Loucy (cell line): ENCODE measurements around the gene RPS27L.

Experiments used
- H2AFZ ChIP-seq: fragments of 200-600 bp; sonication (generic); 2 replicates; pipeline ENCODE4 v1.6.0; 2016; ENCODE audit warnings: antibody characterized with exemption, mild to moderate bottlenecking, low read length, moderate library complexity
- H3F3A ChIP-seq: fragments of 200-600 bp; 2 replicates; pipeline ENCODE4 v1.6.0; 2016; ENCODE audit warnings: antibody characterized with exemption, low read depth, mild to moderate bottlenecking
- H3K27me3 ChIP-seq: fragments of 200-600 bp; sonication (generic); 2 replicates; pipeline ENCODE4 v1.6.1; 2014; ENCODE audit warnings: low read length, mild to moderate bottlenecking; ENCODE audit not compliant: insufficient read depth, poor library complexity, severe bottlenecking
- H3K36me3 ChIP-seq: fragments of 200-600 bp; sonication (generic); 2 replicates; pipeline ENCODE4 v1.6.1; 2016; ENCODE audit warnings: low read length; ENCODE audit not compliant: insufficient read depth
- H3K4me1 ChIP-seq: fragments of 200-600 bp; sonication (generic); 2 replicates; pipeline ENCODE4 v1.5.1; 2014; ENCODE audit warnings: low read length, mild to moderate bottlenecking; ENCODE audit not compliant: insufficient read depth, poor library complexity, severe bottlenecking
- H3K4me2 ChIP-seq: fragments of 200-600 bp; sonication (generic); 2 replicates; pipeline ENCODE4 v1.6.0; 2014; ENCODE audit warnings: antibody characterized with exemption, low read length, low read depth, mild to moderate bottlenecking; ENCODE audit not compliant: poor library complexity, severe bottlenecking
- H3K4me3 ChIP-seq: fragments of 200-600 bp; sonication (generic); 2 replicates; pipeline ENCODE4 v1.5.1; 2014; ENCODE audit warnings: low read length, mild to moderate bottlenecking, mixed read lengths; ENCODE audit not compliant: poor library complexity, severe bottlenecking
- H3K79me2 ChIP-seq: fragments of 200-600 bp; sonication (generic); 2 replicates; pipeline ENCODE4 v1.6.1; 2014; ENCODE audit warnings: low read length; ENCODE audit not compliant: insufficient read depth
- H3K9ac ChIP-seq: fragments of 200-600 bp; sonication (generic); 2 replicates; pipeline ENCODE4 v1.6.0; 2014; ENCODE audit warnings: mild to moderate bottlenecking, low read depth, low read length, moderate library complexity; ENCODE audit not compliant: poor library complexity, severe bottlenecking
- H3K9me2 ChIP-seq: fragments of 200-600 bp; sonication (generic); replicated peaks from 2 replicates; pipeline ENCODE4 v1.6.1; 2016; ENCODE audit warnings: low read depth, low read length, mixed read lengths
- H3K9me3 ChIP-seq: fragments of 200-600 bp; sonication (generic); 2 replicates; pipeline ENCODE4 v1.6.1; 2014; ENCODE audit warnings: mild to moderate bottlenecking, antibody characterized with exemption, low read length, low read depth; ENCODE audit not compliant: insufficient read depth
- H4K20me1 ChIP-seq: fragments of 200-600 bp; sonication (generic); 2 replicates; pipeline ENCODE4 v1.6.0; 2014; ENCODE audit warnings: antibody characterized with exemption, low read length, mild to moderate bottlenecking; ENCODE audit not compliant: insufficient read depth, poor library complexity, severe bottlenecking
- EZH2phosphoT487 ChIP-seq: fragments of 200-600 bp; IDR thresholded peaks from 2 replicates; pipeline ENCODE4 v1.6.1; 2018; ENCODE audit warnings: antibody characterized with exemption, mild to moderate bottlenecking, moderate library complexity, borderline replicate concordance
- TF ChIP-seq, protein P1 (sequence below): fragments of 200-600 bp; sonication (generic); conservative IDR thresholded peaks from 2 replicates; pipeline ENCODE4 v1.5.1; 2014; ENCODE audit warnings: mild to moderate bottlenecking, antibody characterized with exemption, low read length

Gene RPS27L

GRCh38 chr15:63197626-63198025, 40.3 kb upstream of the RPS27L start:
- Histone ChIP-seq H3K27me3 (no peaks in the 10 kb centered on the region), H2AFZ (no peak overlapping the region), H3K9ac (no peak overlapping the region), H3K4me1 (peaks cover 84% of the 10 kb centered on the region), H3K9me3 (no peaks in the 10 kb centered on the region), H3K9me2 (no peaks in the 10 kb centered on the region), H3K4me2 (peak overlapping the region; percentile 42), H4K20me1 (peaks cover 58% of the 10 kb centered on the region), H3K79me2 (peaks cover 97% of the 10 kb centered on the region), H3K36me3 (0 out of 2 replicates have a peak, but pooled peaks cover 4% of the 10 kb centered on the region), H3F3A (no peaks in the 10 kb centered on the region), H3K4me3 (no peak overlapping the region)
- TF ChIP-seq EZH2phosphoT487 = no peak
- TF ChIP-seq, protein P1, sequence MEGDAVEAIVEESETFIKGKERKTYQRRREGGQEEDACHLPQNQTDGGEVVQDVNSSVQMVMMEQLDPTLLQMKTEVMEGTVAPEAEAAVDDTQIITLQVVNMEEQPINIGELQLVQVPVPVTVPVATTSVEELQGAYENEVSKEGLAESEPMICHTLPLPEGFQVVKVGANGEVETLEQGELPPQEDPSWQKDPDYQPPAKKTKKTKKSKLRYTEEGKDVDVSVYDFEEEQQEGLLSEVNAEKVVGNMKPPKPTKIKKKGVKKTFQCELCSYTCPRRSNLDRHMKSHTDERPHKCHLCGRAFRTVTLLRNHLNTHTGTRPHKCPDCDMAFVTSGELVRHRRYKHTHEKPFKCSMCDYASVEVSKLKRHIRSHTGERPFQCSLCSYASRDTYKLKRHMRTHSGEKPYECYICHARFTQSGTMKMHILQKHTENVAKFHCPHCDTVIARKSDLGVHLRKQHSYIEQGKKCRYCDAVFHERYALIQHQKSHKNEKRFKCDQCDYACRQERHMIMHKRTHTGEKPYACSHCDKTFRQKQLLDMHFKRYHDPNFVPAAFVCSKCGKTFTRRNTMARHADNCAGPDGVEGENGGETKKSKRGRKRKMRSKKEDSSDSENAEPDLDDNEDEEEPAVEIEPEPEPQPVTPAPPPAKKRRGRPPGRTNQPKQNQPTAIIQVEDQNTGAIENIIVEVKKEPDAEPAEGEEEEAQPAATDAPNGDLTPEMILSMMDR = no peak

- Histone ChIP-seq H3K9me3 (no peaks in the 10 kb centered on the region), H3K27me3 (no peaks in the 10 kb centered on the region), H3K4me2 (peak overlapping the region; percentile 74), H4K20me1 (peaks cover 53% of the 10 kb centered on the region), H3F3A (peaks cover 5% of the 10 kb centered on the region; the same call in 1 of the 2 replicates), H3K79me2 (peaks cover 94% of the 10 kb centered on the region), H3K9ac (peak overlapping the region; percentile 66), H3K9me2 (no peaks in the 10 kb centered on the region), H3K4me1 (peaks cover 85% of the 10 kb centered on the region), H2AFZ (no peak overlapping the region), H3K36me3 (0 out of 2 replicates have a peak, but pooled peaks cover 4% of the 10 kb centered on the region), H3K4me3 (peak overlapping the region; percentile 88)
- TF ChIP-seq, protein P1 = no peak
- no peak for TF ChIP-seq EZH2phosphoT487
Observed at GRCh38 chr15:63196842-63197241, 39.6 kb upstream of the RPS27L start.

DNA sequence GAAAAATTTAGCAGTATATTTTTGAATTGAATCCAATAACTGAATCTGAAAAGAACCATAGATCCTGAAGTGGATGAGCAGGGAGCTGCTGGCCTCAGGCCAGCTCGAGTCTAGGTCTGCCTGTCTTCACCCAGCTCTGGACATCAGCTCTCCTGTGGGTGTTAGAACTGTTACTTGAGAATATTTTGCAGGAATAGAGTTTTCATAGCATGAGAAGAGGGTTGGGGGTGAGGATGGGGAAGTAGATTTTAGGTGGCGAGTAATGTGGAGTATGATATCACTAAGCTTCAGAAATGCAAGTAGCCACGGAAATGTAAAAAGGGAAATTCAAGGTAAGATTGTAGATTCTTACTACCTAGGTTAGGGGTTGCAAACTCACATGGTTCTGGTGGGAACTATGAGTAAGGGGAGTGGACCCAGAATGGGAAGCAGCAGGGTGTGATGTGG, 38.3 kb upstream of the RPS27L start:
- peaks cover 94% of the 10 kb centered on the region for H3K79me2 ChIP-seq
- no peaks in the 10 kb centered on the region for H3K36me3 ChIP-seq

More for the DNA sequence above, 38.3 kb upstream of the RPS27L start:
- H3K27me3 ChIP-seq = no peaks in the 10 kb centered on the region
- H3K4me3 ChIP-seq = peak overlapping the region; percentile 88
- peaks cover 9% of the 10 kb centered on the region for H3F3A ChIP-seq
- peak overlapping the region; percentile 66 for H3K9ac ChIP-seq
- no peaks in the 10 kb centered on the region for H3K9me2 ChIP-seq
- no peaks in the 10 kb centered on the region for H3K9me3 ChIP-seq
- H2AFZ ChIP-seq = no peak overlapping the region
- peak overlapping the region; percentile 74 for H3K4me2 ChIP-seq
- peaks cover 86% of the 10 kb centered on the region for H3K4me1 ChIP-seq
- no peak for TF ChIP-seq EZH2phosphoT487
- TF ChIP-seq, protein P1 = no peak
- H4K20me1 ChIP-seq = peaks cover 51% of the 10 kb centered on the region
